PFSK-1 (cell line): ENCODE data around the gene RASGRF2.

Source experiments
- POLR2AphosphoS5 ChIP-seq: IDR thresholded peaks from 2 replicates; pipeline ENCODE4 v1.6.1; 2012; ENCODE audit warnings: low read depth, mild to moderate bottlenecking, control low read depth, low read length, moderate library complexity
- TAF1 ChIP-seq: IDR thresholded peaks from 2 replicates; pipeline ENCODE4 v1.6.1; 2012; ENCODE audit warnings: low read length, control low read depth, borderline replicate concordance; ENCODE audit not compliant: insufficient read depth

- TF ChIP-seq POLR2AphosphoS5 (no peak), TAF1 (no peak)
Observed at GRCh38 chr5:81066102-81066501, 105.9 kb downstream of the RASGRF2 start.
